Cardiac muscle cell (in vitro differentiated cells and primary cell): ENCODE measurements around the gene ATP5PO. TPM values are rescaled to one million over a fixed set of nuclear protein-coding genes. Genes with fewer than 3 reads are reported as not detected.
"Not testable (repeated sequence)": the region's sequence is repeated elsewhere in the genome, so short reads cannot be mapped to it uniquely, and the experiment has no call there.

ENCODE experiments used
- DNase-seq, 2 donors: peaks; one replicate each; pipeline versions ENCODE4 v3.0.0 to v3.0.0-alpha.2; 2010 to 2017; ENCODE audit warnings: low read depth in 1 of 2, low spot score in 1 of 2
- H3K27ac ChIP-seq: fragments of 200-600 bp; sonication (generic); 2 replicates; pipeline ENCODE4 v1.5.1; 2016
- H3K27me3 ChIP-seq: fragments of 200-600 bp; sonication (generic); 2 replicates; pipeline ENCODE4 v1.6.0; 2016; ENCODE audit warnings: control low read depth
- H3K36me3 ChIP-seq: fragments of 200-600 bp; sonication (generic); 2 replicates; pipeline ENCODE4 v1.5.1; 2016; ENCODE audit warnings: control low read depth
- H3K4me1 ChIP-seq: fragments of 200-600 bp; sonication (generic); 2 replicates; pipeline ENCODE4 v1.8.1; 2017; ENCODE audit warnings: low read depth, mild to moderate bottlenecking, mixed run types
- H3K4me3 ChIP-seq: fragments of 200-600 bp; sonication (generic); 2 replicates; pipeline ENCODE4 v1.5.1; 2016; ENCODE audit warnings: mild to moderate bottlenecking
- H3K9me3 ChIP-seq: fragments of 200-600 bp; sonication (generic); 2 replicates; pipeline ENCODE4 v1.5.1; 2017; ENCODE audit warnings: low read depth, mild to moderate bottlenecking, control low read depth
- polyA plus RNA-seq: library from polyadenylated mRNA; unstranded; fragments of >200 nt; fragmentation: Nextera tagmentation; extraction: Ambion mirVana; gene quantifications from 2 replicates; pipeline ENCODE4 v1.2.1, GENCODE V29; 2016
- total RNA-seq: library from RNA; depleted of rRNA; stranded (reverse); fragments of >200 nt; gene quantifications from 2 replicates; pipeline ENCODE4 v1.2.3, GENCODE V29; 2016
- TF ChIP-seq, protein P1 (sequence below): IDR thresholded peaks from 2 replicates; pipeline ENCODE4 v1.5.1; 2012; ENCODE audit warnings: low read depth, mild to moderate bottlenecking, low read length

Gene ATP5PO
- total and polyA plus RNA-seq, 2 experiments from 2014 or later = 251 to 1,053 TPM

DNA sequence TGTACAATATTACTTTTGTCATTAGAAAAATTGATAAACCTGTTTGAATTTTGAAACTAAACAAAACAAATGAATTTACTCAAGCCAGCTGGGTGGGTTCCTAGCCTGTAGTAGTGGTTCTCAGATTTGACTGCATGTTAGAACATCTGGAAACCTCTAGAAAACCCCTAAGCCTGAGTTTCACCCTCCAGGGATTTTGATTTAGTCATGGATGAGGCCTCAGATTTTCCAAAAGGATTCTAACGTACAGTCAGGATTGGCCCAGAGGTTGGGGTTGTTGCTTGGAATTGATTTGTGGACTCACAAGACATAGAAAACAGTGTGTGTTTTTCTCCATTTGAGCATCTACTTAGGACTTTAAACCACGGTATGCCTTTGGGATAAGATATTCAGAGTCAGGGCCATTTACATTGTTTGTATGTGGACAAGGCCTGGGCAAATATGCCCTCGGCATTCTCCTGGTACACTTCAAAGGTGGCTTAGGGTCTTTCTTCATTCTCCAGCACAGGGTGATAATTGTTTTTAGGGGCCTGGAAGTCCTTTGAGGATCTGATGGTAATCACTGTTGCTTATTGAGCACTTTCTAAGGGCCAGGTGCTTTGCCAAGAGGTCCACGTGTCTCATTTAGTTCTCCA is 42.6 kb downstream of the ATP5PO start:
- no peak for DNase-seq
- no peak overlapping the region for H3K27ac ChIP-seq
- H3K4me3 ChIP-seq = no peak overlapping the region
- H3K36me3 ChIP-seq = no peaks in the 10 kb centered on the region
- TF ChIP-seq, protein P1, sequence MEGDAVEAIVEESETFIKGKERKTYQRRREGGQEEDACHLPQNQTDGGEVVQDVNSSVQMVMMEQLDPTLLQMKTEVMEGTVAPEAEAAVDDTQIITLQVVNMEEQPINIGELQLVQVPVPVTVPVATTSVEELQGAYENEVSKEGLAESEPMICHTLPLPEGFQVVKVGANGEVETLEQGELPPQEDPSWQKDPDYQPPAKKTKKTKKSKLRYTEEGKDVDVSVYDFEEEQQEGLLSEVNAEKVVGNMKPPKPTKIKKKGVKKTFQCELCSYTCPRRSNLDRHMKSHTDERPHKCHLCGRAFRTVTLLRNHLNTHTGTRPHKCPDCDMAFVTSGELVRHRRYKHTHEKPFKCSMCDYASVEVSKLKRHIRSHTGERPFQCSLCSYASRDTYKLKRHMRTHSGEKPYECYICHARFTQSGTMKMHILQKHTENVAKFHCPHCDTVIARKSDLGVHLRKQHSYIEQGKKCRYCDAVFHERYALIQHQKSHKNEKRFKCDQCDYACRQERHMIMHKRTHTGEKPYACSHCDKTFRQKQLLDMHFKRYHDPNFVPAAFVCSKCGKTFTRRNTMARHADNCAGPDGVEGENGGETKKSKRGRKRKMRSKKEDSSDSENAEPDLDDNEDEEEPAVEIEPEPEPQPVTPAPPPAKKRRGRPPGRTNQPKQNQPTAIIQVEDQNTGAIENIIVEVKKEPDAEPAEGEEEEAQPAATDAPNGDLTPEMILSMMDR = no peak
- H3K27me3 ChIP-seq = no peaks in the 10 kb centered on the region
- H3K9me3 ChIP-seq = no peaks in the 10 kb centered on the region
- H3K4me1 ChIP-seq = no peaks in the 10 kb centered on the region

GRCh38 chr21:33871171-33871570 is 44.4 kb downstream of the ATP5PO start:
- no peak overlapping the region for H3K27ac ChIP-seq
- DNase-seq = peak in 1 of 2 donors; percentile 22

DNA sequence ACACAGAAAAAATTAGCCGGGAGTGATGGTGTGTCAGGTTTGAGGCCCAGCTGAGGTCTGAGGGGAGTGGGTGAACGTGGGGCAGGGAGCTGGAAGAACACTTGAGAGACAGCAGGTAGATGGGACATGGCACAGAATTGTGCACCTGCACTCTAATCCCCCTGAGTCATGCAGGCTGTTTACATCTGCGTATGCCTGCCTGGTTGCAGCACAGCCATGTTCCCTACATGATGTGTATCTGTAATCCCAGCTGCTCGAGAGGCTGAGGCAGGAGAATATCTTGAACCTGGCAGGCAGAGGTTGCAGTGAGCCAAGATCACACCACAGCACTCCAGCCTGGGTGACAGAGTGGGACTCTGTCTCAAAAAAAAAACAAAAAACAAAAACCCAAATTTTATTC is 44.8 kb downstream of the ATP5PO start:
- no peak overlapping the region for H3K27ac ChIP-seq
- TF ChIP-seq, protein P1 = no peak
- DNase-seq = no peak
- no peaks in the 10 kb centered on the region for H3K9me3 ChIP-seq
- H3K4me3 ChIP-seq = no peak overlapping the region
- no peaks in the 10 kb centered on the region for H3K4me1 ChIP-seq
- no peaks in the 10 kb centered on the region for H3K27me3 ChIP-seq
- no peaks in the 10 kb centered on the region for H3K36me3 ChIP-seq

More at GRCh38 chr21:33871171-33871570, 44.4 kb downstream of the ATP5PO start:
- Histone ChIP-seq H3K9me3 (no peaks in the 10 kb centered on the region), H3K4me1 (no peaks in the 10 kb centered on the region), H3K36me3 (no peaks in the 10 kb centered on the region), H3K4me3 (no peak overlapping the region), H3K27me3 (no peaks in the 10 kb centered on the region)
- TF ChIP-seq, protein P1 = no peak

GRCh38 chr21:33869873-33870272 is 45.7 kb downstream of the ATP5PO start:
- H3K27ac ChIP-seq = no peak overlapping the region
- no peak for DNase-seq
- H3K9me3 ChIP-seq = no peaks in the 10 kb centered on the region
- H3K4me3 ChIP-seq = no peak overlapping the region
- H3K27me3 ChIP-seq = no peaks in the 10 kb centered on the region
- TF ChIP-seq, protein P1 = no peak
- no peaks in the 10 kb centered on the region for H3K4me1 ChIP-seq
- no peaks in the 10 kb centered on the region for H3K36me3 ChIP-seq

DNA sequence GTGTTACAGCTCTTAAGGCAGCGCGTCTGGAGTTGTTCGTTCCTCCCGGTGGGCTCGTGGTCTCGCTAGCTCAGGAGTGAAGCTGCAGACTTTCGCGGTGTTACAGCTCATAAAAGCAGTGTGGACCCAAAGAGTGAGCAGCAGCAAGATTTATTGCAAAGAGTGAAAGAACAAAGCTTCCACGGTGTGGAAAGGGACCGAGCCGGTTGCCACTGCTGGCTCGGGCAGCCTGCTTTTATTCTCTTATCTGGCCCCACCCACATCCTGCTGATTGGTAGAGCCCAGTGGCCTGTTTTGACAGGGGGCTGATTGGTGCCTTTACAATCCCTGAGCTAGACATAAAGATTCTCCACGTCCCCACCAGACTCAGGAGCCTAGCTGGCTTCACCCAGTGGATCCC is 47.7 kb downstream of the ATP5PO start:
- not testable (repeated sequence) for H3K9me3 ChIP-seq, DNase-seq, H3K4me3 ChIP-seq, H3K36me3 ChIP-seq, H3K4me1 ChIP-seq, H3K27ac ChIP-seq, H3K27me3 ChIP-seq

DNA sequence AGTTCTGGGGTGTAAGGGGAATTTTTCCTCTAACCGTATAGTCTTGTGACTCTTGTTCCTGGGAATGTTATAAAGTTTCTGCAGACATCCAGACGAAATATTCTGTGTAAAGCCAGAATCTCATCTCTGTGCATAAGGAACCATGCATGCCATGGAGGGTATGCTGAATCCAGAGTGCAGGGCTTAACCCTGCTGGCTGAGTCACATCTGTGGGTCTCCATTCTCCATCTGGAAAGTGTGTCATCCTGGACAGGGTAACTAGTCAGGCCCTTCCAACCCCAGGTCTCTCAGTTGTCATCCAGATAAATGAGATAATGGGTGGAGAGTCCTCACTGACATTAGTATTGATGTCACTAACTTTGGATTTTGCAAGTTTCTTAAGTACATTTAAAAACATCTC is 48.8 kb downstream of the ATP5PO start:
- Histone ChIP-seq H3K4me1 (no peaks in the 10 kb centered on the region), H3K4me3 (no peak overlapping the region), H3K36me3 (no peaks in the 10 kb centered on the region), H3K27me3 (no peaks in the 10 kb centered on the region), H3K9me3 (no peaks in the 10 kb centered on the region), H3K27ac (no peak overlapping the region)
- TF ChIP-seq, protein P1 = no peak
- DNase-seq = no peak
